MM.1S (cell line): ENCODE measurements around the gene MYO1E.

Source experiments
- EZH2 ChIP-seq: fragments of 300-600 bp; sonication (generic); optimal IDR thresholded peaks from 2 replicates; pipeline ENCODE3; 2017; ENCODE audit warnings: low read depth, mild to moderate bottlenecking, antibody characterized with exemption, low read length, mixed read lengths
- TF ChIP-seq, protein P1 (sequence below): fragments of 300-600 bp; sonication (generic); IDR thresholded peaks from 2 replicates; pipeline ENCODE4 v1.5.1; 2016; ENCODE audit warnings: antibody characterized with exemption, low read length, mixed read lengths

- TF ChIP-seq, protein P1, sequence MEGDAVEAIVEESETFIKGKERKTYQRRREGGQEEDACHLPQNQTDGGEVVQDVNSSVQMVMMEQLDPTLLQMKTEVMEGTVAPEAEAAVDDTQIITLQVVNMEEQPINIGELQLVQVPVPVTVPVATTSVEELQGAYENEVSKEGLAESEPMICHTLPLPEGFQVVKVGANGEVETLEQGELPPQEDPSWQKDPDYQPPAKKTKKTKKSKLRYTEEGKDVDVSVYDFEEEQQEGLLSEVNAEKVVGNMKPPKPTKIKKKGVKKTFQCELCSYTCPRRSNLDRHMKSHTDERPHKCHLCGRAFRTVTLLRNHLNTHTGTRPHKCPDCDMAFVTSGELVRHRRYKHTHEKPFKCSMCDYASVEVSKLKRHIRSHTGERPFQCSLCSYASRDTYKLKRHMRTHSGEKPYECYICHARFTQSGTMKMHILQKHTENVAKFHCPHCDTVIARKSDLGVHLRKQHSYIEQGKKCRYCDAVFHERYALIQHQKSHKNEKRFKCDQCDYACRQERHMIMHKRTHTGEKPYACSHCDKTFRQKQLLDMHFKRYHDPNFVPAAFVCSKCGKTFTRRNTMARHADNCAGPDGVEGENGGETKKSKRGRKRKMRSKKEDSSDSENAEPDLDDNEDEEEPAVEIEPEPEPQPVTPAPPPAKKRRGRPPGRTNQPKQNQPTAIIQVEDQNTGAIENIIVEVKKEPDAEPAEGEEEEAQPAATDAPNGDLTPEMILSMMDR = no peak
- TF ChIP-seq EZH2 = no peak
Observed at GRCh38 chr15:59350421-59350732, 22.3 kb downstream of the MYO1E start.
